Peyer's patch (tissue), 4 donors: ENCODE measurements around the gene FRMD1.

Experiments
- POLR2A ChIP-seq, 2 donors: fragments of 450-650 bp; IDR thresholded peaks; one replicate each; pipeline ENCODE4 v1.5.1; 2017; ENCODE audit warnings: antibody characterized with exemption in 2 of 2, mild to moderate bottlenecking in 2 of 2, moderate library complexity in 2 of 2
- TF ChIP-seq, protein P1 (sequence below), 6 experiments: fragments of 450-650 bp in 4 of 6; fragments of 200-600 bp in 2 of 6; sonication (generic) in 1 of 6; IDR thresholded peaks; one replicate each; pipeline ENCODE4 v1.5.1; 2017 to 2019; ENCODE audit warnings: antibody characterized with exemption in 6 of 6, mild to moderate bottlenecking in 3 of 6, moderate library complexity in 1 of 6

DNA sequence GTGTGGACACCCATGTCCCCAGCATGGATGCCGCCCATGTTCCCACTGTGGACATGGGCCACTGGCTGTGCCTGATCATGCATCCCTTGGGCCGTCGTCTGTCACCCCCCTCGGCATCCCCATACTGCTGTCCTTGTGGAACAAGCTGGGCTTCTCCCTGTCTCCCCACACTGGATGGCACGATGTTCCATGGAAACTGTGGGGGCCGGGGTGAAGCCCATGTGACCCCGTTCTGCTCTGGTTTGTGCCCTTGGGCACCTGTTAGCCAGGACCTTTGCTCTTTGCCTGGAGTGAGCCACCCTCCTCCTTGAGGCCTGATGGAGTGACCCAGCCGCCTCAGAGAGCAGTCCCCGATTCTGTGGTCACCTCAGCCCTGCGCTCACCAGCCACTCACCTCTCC is 7.6 kb upstream of the FRMD1 start:
- TF ChIP-seq, protein P1, sequence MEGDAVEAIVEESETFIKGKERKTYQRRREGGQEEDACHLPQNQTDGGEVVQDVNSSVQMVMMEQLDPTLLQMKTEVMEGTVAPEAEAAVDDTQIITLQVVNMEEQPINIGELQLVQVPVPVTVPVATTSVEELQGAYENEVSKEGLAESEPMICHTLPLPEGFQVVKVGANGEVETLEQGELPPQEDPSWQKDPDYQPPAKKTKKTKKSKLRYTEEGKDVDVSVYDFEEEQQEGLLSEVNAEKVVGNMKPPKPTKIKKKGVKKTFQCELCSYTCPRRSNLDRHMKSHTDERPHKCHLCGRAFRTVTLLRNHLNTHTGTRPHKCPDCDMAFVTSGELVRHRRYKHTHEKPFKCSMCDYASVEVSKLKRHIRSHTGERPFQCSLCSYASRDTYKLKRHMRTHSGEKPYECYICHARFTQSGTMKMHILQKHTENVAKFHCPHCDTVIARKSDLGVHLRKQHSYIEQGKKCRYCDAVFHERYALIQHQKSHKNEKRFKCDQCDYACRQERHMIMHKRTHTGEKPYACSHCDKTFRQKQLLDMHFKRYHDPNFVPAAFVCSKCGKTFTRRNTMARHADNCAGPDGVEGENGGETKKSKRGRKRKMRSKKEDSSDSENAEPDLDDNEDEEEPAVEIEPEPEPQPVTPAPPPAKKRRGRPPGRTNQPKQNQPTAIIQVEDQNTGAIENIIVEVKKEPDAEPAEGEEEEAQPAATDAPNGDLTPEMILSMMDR (IDR thresholded peaks at IDR 0.05): no peak
- no peak for TF ChIP-seq POLR2A (IDR thresholded peaks at IDR 0.05)
